ENCODE results near the gene ELF1.

DNA sequence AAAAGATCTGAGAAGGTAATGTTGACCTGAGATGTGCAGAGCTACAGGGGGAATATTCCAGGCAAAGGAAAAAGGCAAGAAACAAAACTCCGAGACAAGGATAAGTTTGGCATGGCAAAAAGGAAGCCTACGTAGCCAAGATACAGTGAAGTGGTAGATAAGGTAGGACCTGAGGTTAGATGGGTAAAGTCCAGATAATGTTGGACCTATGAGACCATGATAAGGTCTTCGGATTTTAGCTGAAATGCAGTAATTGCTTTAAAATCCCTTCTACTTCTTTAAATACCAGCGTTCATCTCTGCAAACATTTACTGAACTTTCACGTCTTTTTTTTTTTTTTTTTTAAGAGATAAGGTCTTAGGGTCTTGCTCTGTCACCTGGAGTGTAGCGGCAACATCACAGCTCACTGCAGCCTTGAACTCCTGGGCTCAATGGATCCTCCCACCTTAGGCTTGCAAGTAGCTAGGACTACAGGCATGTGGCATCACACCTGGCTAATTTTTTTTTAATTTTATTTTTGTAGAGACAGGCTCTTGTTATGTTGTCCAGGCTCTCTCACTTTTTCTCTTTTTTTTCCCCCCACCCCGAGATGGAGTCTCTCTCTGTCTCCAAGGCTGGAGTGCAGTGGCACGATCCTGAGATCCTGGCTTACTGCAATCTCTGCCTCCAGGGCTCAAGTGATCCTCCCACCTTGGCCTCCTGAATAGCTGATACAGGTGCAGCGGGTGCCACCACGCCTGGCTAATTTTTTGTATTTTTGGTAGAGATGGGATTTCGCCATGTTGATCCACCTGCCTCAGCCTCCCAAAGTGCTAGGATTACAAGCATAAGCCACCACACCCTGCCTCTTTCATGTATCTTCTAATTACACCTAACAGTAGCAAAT, 38.0 kb upstream of the ELF1 start:
- TF ChIP-seq, protein P1, sequence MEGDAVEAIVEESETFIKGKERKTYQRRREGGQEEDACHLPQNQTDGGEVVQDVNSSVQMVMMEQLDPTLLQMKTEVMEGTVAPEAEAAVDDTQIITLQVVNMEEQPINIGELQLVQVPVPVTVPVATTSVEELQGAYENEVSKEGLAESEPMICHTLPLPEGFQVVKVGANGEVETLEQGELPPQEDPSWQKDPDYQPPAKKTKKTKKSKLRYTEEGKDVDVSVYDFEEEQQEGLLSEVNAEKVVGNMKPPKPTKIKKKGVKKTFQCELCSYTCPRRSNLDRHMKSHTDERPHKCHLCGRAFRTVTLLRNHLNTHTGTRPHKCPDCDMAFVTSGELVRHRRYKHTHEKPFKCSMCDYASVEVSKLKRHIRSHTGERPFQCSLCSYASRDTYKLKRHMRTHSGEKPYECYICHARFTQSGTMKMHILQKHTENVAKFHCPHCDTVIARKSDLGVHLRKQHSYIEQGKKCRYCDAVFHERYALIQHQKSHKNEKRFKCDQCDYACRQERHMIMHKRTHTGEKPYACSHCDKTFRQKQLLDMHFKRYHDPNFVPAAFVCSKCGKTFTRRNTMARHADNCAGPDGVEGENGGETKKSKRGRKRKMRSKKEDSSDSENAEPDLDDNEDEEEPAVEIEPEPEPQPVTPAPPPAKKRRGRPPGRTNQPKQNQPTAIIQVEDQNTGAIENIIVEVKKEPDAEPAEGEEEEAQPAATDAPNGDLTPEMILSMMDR (IDR thresholded peaks at IDR 0.05; ENCODE audit: extremely low read depth in 1 of 2, insufficient read depth in 1 of 2, low read depth in 1 of 2, low read length in 2 of 2), result no peak
- TF ChIP-seq EZH2 (IDR thresholded peaks at IDR 0.05; ENCODE audit: borderline replicate concordance, low read depth, low read length, severe bottlenecking), result no peak
- TF ChIP-seq, protein P2, sequence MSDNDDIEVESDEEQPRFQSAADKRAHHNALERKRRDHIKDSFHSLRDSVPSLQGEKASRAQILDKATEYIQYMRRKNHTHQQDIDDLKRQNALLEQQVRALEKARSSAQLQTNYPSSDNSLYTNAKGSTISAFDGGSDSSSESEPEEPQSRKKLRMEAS (IDR thresholded peaks at IDR 0.05; ENCODE audit: insufficient read depth, insufficient read length), result no peak
- TF ChIP-seq POLR2AphosphoS5 (IDR thresholded peaks at IDR 0.05; ENCODE audit: insufficient read depth, low read depth, low read length), result no peak
- TF ChIP-seq POLR2A (IDR thresholded peaks at IDR 0.05; ENCODE audit: low read depth, low read length), result no peak
- no peak for TF ChIP-seq FOS (IDR thresholded peaks at IDR 0.05; ENCODE audit: borderline replicate concordance, insufficient read depth, low read length)
